ENCODE measurements around the gene ELFN2. TPM values are rescaled to one million over a fixed set of nuclear protein-coding genes. Genes with fewer than 3 reads are reported as not detected.

Gene ELFN2
- total and polyA plus RNA-seq, 2 donors (not counting 3 experiments of a cell fraction or from before 2014, with no cell fraction given) = 0.41 to 1.3 TPM

DNA sequence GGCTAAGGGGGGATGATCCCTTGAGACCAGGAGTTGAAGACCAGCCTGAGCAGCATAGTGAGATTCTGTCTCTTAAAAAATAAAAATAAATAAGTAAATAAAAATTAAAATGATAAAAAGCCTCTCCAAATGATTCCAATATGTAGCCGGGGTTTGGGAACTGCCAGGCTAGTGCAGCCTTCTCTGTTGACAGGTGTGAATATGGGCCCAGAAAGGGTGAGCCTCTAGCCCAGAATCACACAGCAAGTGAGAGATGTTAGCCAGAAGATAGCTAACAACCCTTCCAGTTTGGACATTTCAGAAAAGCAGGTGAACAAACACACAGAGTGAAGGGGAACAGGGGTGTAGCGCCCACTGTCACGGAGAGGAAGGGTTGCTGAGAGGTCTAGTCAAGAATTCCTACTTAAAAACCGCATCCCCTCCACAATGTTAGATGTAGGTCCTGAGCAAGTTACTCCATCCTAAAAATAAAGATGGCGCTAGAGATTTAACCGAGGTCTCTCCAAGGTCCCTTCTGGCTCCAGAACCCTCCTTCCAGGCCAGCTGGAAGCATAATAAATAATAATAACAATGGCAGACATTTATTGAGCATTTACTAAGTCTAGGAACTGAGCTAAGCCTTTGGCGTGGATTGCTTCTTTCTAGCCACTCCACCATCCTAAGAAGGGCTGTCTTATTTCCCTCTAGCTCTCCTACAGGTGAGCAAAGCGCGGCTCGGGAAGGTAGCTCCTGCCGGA lies 93.4 kb downstream of the ELFN2 start:
- POLR2A ChIA-PET = no interaction called here
- dilution Hi-C loops (cut with MboI; ENCODE audit: extremely low pct_ligation_motif_present, low sequenced_read_pairs) = no loop called here
- no TSS peak for BruUV-seq (replicated peaks)

More for the DNA sequence above, 93.4 kb downstream of the ELFN2 start:
- Histone ChIP-seq H3K9ac (replicated peaks; ENCODE audit: extremely low read depth, insufficient read depth, low read length) (no peak overlapping the region), H3K79me2 (ENCODE audit: control insufficient read depth, insufficient read depth, low read length) (no peaks in the 10 kb centered on the region), H3K4me2 (ENCODE audit: insufficient read depth, low read length) (no peak overlapping the region), H3K27ac (ENCODE audit: insufficient read depth, low read depth, low read length) (no peak overlapping the region), H3K36me3 (ENCODE audit: control insufficient read depth in 2 of 2, extremely low read depth in 1 of 2, insufficient read depth in 2 of 2, low read length in 2 of 2) (no peaks in the 10 kb centered on the region), H3K9me1 (replicated peaks; ENCODE audit: control insufficient read depth, extremely low read depth, insufficient read depth, low read length) (no peaks in the 10 kb centered on the region), H2AFZ (ENCODE audit: low read depth, low read length) (no peak overlapping the region), H4K20me1 (replicated peaks; ENCODE audit: control insufficient read depth, extremely low read depth, insufficient read depth, low read length) (no peaks in the 10 kb centered on the region), H3K9me3 (replicated peaks; ENCODE audit: control insufficient read depth, insufficient read depth, low read length) (no peaks in the 10 kb centered on the region), H3K4me3 (replicated peaks in 1 of 3; ENCODE audit: insufficient read depth in 1 of 3, low read depth in 1 of 3, low read length in 3 of 3) (no peak overlapping the region), H3K4me1 (ENCODE audit: control insufficient read depth, extremely low read depth, insufficient read depth, low read length) (peaks cover 22% of the 10 kb centered on the region), H3K27me3 (ENCODE audit: control insufficient read depth in 2 of 2, insufficient read depth in 2 of 2, low read length in 2 of 2) (peaks cover 22 to 28% of the 10 kb centered on the region in 2 experiments)
- CTCF ChIA-PET = interaction anchor here (0.9 to 1.8 kb wide), 7 partner anchors 15 to 124 kb away, joined by 3 to 8 read pairs (median 3); no protein-coding TSS in a partner anchor
- TF ChIP-seq MAX (IDR thresholded peaks at IDR 0.05; ENCODE audit: insufficient read depth, insufficient read length) = no peak
- TF ChIP-seq GATA2 (IDR thresholded peaks at IDR 0.05; ENCODE audit: insufficient read depth, insufficient read length, low read depth, low read length) = no peak
- no peak for TF ChIP-seq POLR2AphosphoS5 (IDR thresholded peaks at IDR 0.05; ENCODE audit: insufficient read depth, low read depth, low read length)
- TF ChIP-seq, protein P1, sequence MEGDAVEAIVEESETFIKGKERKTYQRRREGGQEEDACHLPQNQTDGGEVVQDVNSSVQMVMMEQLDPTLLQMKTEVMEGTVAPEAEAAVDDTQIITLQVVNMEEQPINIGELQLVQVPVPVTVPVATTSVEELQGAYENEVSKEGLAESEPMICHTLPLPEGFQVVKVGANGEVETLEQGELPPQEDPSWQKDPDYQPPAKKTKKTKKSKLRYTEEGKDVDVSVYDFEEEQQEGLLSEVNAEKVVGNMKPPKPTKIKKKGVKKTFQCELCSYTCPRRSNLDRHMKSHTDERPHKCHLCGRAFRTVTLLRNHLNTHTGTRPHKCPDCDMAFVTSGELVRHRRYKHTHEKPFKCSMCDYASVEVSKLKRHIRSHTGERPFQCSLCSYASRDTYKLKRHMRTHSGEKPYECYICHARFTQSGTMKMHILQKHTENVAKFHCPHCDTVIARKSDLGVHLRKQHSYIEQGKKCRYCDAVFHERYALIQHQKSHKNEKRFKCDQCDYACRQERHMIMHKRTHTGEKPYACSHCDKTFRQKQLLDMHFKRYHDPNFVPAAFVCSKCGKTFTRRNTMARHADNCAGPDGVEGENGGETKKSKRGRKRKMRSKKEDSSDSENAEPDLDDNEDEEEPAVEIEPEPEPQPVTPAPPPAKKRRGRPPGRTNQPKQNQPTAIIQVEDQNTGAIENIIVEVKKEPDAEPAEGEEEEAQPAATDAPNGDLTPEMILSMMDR (IDR thresholded peaks at IDR 0.05; ENCODE audit: extremely low read depth in 1 of 2, insufficient read depth in 1 of 2, low read depth in 1 of 2, low read length in 2 of 2) = no peak
- no peak for TF ChIP-seq POLR2A (IDR thresholded peaks at IDR 0.05; ENCODE audit: low read depth, low read length)
- no peak for TF ChIP-seq FOS (IDR thresholded peaks at IDR 0.05; ENCODE audit: borderline replicate concordance, insufficient read depth, low read length)
- no peak for TF ChIP-seq EZH2 (IDR thresholded peaks at IDR 0.05; ENCODE audit: borderline replicate concordance, low read depth, low read length, severe bottlenecking)
- TF ChIP-seq MYC (IDR thresholded peaks at IDR 0.05; ENCODE audit: low read depth, low read length) = no peak
- TF ChIP-seq JUN (IDR thresholded peaks at IDR 0.05; ENCODE audit: borderline replicate concordance, insufficient read depth, insufficient read length, low read depth) = no peak
- intact Hi-C loops (cut with micrococcal nuclease) = no loop called here
- no peak for FAIRE-seq
- DNase-seq (ENCODE audit: low read depth, low spot score) = no peak

Measured in endothelial cell of umbilical vein (primary cell).